Measurements from ENCODE around the gene INO80. TPM values are rescaled to one million over a fixed set of nuclear protein-coding genes. Genes with fewer than 3 reads are reported as not detected.
"Not testable (repeated sequence)": the region's sequence is repeated elsewhere in the genome, so short reads cannot be mapped to it uniquely, and the experiment has no call there.

Gene INO80
- total RNA-seq, 4 donors from 2014 or later, result 25.5 to 33.0 (median 27.8) TPM

GRCh38 chr15:40968290-40969085 is 147.6 kb downstream of the INO80 start:
- ATAC-seq, result no peak
- Histone ChIP-seq H3K27me3 (no peaks in the 10 kb centered on the region), H3K27ac (no peak overlapping the region), H3K4me1 (peaks cover 12 to 16% of the 10 kb centered on the region in 2 donors), H3K4me3 (no peak overlapping the region), H3K9me3 (no peaks in the 10 kb centered on the region), H3K36me3 (no peaks in the 10 kb centered on the region)
- TF ChIP-seq CTCF (IDR thresholded peaks at IDR 0.05 in 4 of 5, conservative IDR thresholded peaks at IDR 0.05 in 1 of 5) (no peak), POLR2A (IDR thresholded peaks at IDR 0.05) (no peak)
- intact Hi-C loops (cut with DNase I; ENCODE audit: low total_unique reads), result no loop called here
- no peak for DNase-seq
- in situ Hi-C loops (cut with MboI; ENCODE audit: low sequenced_read_pairs in 4 of 4), result no loop called here

- no peaks in the 10 kb centered on the region for H3K9me3 ChIP-seq
- intact Hi-C loops (cut with DNase I; ENCODE audit: low total_unique reads) (no loop called here), in situ Hi-C loops (cut with MboI; ENCODE audit: low sequenced_read_pairs in 4 of 4) (no loop called here)
- H3K4me3 ChIP-seq, result no peak overlapping the region
- no peak for TF ChIP-seq POLR2A (IDR thresholded peaks at IDR 0.05)
- TF ChIP-seq CTCF (IDR thresholded peaks at IDR 0.05 in 4 of 5, conservative IDR thresholded peaks at IDR 0.05 in 1 of 5), result no peak
- H3K36me3 ChIP-seq, result no peaks in the 10 kb centered on the region
- peaks cover 15 to 16% of the 10 kb centered on the region in 2 donors for H3K4me1 ChIP-seq
- ATAC-seq (no peak), DNase-seq (no peak)
- H3K27me3 ChIP-seq, result no peaks in the 10 kb centered on the region
- no peak overlapping the region for H3K27ac ChIP-seq
Measured at GRCh38 chr15:40964634-40965033, 151.4 kb downstream of the INO80 start.

- no peaks in the 10 kb centered on the region for H3K9me3 ChIP-seq
- in situ Hi-C loops (cut with MboI; ENCODE audit: low sequenced_read_pairs in 4 of 4), result no loop called here
- no peaks in the 10 kb centered on the region for H3K36me3 ChIP-seq
- TF ChIP-seq POLR2A (IDR thresholded peaks at IDR 0.05) (no peak), CTCF (IDR thresholded peaks at IDR 0.05 in 4 of 5, conservative IDR thresholded peaks at IDR 0.05 in 1 of 5) (no peak)
- H3K4me3 ChIP-seq, result no peak overlapping the region
- no peak overlapping the region for H3K27ac ChIP-seq
- H3K27me3 ChIP-seq, result no peaks in the 10 kb centered on the region
- intact Hi-C loops (cut with DNase I; ENCODE audit: low total_unique reads), result no loop called here
- no peak for ATAC-seq
- no peak for DNase-seq
- peaks cover 16 to 17% of the 10 kb centered on the region in 2 donors for H3K4me1 ChIP-seq
Measured at GRCh38 chr15:40964006-40964405, 152.1 kb downstream of the INO80 start.

GRCh38 chr15:40963201-40963600 is 152.9 kb downstream of the INO80 start:
- TF ChIP-seq POLR2A (IDR thresholded peaks at IDR 0.05), result no peak
- no peak for TF ChIP-seq CTCF (IDR thresholded peaks at IDR 0.05 in 4 of 5, conservative IDR thresholded peaks at IDR 0.05 in 1 of 5)
- no peak overlapping the region for H3K27ac ChIP-seq
- no peaks in the 10 kb centered on the region for H3K27me3 ChIP-seq
- ATAC-seq (no peak), DNase-seq (no peak)
- H3K4me1 ChIP-seq, result peaks cover 25% of the 10 kb centered on the region in 2 donors
- H3K36me3 ChIP-seq, result no peaks in the 10 kb centered on the region
- no peak overlapping the region for H3K4me3 ChIP-seq
- H3K9me3 ChIP-seq, result no peaks in the 10 kb centered on the region
- in situ Hi-C loops (cut with MboI; ENCODE audit: low sequenced_read_pairs in 4 of 4) (no loop called here), intact Hi-C loops (cut with DNase I; ENCODE audit: low total_unique reads) (no loop called here)

GRCh38 chr15:40962317-40962716 is 153.8 kb downstream of the INO80 start:
- H3K27me3 ChIP-seq; in situ Hi-C loops (cut with MboI; ENCODE audit: low sequenced_read_pairs in 4 of 4); H3K27ac ChIP-seq; ATAC-seq; H3K36me3 ChIP-seq; H3K4me3 ChIP-seq; intact Hi-C loops (cut with DNase I; ENCODE audit: low total_unique reads); DNase-seq; H3K9me3 ChIP-seq: not testable (repeated sequence)
- H3K4me1 ChIP-seq, result peaks cover 31% of the 10 kb centered on the region in 2 donors

GRCh38 chr15:40961740-40962139 is 154.3 kb downstream of the INO80 start:
- H3K36me3 ChIP-seq; DNase-seq; in situ Hi-C loops (cut with MboI; ENCODE audit: low sequenced_read_pairs in 4 of 4); H3K4me3 ChIP-seq; ATAC-seq; intact Hi-C loops (cut with DNase I; ENCODE audit: low total_unique reads); H3K27ac ChIP-seq; H3K9me3 ChIP-seq; H3K27me3 ChIP-seq: not testable (repeated sequence)
- H3K4me1 ChIP-seq, result peaks cover 32 to 34% of the 10 kb centered on the region in 2 donors
